SK-N-MC (cell line): ENCODE measurements around the gene ZNF710.

ENCODE experiments used
- EZH2 ChIP-seq: fragments of 200-600 bp; sonication (generic); IDR thresholded peaks from one replicate; pipeline ENCODE4 v1.6.1; 2017; ENCODE audit warnings: antibody characterized with exemption
- FOXP2 ChIP-seq: optimal IDR thresholded peaks from 2 replicates; pipeline ENCODE3; 2011; ENCODE audit warnings: mild to moderate bottlenecking, moderate library complexity; ENCODE audit not compliant: insufficient read depth; ENCODE audit errors: extremely low read length, control extremely low read depth
- POLR2AphosphoS5 ChIP-seq: IDR thresholded peaks from 2 replicates; pipeline ENCODE4 v1.6.1; 2012; ENCODE audit warnings: mild to moderate bottlenecking, low read depth, low read length, borderline replicate concordance

GRCh38 chr15:89972085-89972484, 29.0 kb upstream of the ZNF710 start:
- no peak for TF ChIP-seq POLR2AphosphoS5
- no peak for TF ChIP-seq EZH2
- TF ChIP-seq FOXP2, result no peak
